Measurements from ENCODE around the gene TFDP1.

The TFDP1 gene

DNA sequence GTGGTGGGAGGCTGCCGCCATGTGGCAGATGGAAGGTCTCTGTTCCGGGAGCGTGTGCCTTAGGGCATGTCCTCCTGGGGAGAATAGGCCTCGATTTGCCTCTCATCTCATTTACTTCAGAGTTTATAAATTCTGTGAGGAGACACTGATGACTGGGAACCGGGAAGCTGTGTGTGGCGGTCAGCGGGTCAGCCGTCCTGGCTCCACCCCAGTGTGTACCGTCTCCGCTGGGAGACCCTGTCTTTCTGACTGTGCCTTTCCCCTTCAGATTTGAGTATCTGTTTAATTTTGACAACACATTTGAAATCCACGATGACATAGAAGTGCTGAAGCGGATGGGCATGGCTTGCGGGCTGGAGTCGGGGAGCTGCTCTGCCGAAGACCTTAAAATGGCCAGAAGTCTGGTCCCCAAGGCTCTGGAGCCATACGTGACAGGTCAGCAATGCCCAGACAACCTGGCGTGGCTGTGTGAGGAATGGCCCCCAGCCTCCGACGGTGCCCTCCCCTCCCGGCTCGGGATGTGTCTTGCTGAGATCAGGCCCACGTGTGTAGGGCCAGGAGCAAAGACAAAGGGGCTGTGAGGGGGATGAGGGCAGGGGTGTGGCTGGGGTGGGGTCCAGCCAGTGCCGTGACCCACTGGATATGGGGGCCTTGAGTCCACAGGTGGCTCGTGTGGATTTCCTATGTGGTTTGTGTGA, 51.9 kb downstream of the TFDP1 start:
- DNase-seq: no peak

DNA sequence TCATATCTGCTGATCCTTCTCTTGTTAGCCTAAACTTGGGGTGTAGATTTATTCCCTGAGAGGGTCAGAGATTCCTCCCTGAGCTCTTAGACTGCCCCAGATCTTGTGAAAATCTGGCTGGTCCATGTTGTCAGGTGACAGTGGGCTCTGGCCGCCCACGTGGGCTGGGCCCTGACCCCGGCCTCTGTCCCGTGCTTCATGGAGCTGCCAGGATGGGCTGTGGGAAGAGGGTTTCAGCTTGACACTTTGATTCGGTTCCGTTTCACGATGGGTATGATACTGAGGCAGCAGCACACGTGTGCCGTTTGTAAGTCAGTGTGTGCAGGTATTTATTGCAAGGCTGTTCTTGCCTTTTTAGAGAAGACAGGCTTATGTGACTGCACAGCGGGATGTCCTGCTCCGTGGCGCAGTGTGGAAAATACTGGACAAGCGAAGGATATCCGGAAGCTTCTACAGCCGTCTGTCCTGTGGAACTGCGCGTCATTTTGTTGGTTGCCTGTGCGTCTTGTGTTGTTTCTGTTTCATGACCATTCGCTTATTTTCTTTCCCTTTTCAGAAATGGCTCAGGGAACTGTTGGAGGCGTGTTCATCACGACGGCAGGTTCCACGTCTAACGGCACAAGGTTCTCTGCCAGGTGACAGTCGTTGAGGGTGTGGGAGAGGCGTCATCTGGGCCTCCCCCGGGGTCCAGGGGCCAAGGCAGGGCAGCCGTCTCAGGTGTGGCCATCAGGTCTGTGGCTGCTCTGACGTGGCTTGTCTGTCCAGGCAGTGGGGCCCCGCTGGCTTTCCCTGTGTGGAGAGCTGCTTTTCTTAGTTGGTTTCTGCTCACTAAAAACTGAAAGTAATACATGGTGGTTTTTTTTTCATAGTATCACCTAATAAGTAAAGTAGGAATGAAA, 53.0 kb downstream of the TFDP1 start:
- no peak for DNase-seq

DNA sequence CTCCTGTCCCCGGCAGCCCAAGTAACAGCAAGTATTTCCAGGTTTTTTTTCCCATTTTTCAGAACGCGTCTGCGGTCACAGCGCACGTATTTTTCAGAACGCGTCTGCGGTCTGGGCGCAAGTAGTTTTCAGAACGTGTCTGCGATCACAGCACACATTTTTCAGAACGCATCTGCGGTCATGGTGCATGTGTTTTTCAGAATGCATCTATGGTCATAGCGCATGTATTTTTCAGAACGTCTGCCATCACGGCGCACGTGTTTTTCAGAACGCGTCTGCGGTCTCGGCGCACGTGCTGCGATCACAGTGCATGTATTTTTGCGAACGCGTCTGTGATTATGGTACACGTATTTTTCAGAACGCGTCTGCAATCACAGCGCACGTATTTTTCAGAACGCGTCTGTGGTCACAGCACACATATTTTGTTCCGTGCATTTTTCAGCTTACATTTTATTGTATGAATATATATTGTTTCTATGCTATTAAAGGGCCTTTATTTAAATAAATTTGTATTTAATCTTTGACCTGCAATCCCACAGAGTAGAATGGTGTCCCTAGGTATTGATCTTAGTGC, 53.7 kb downstream of the TFDP1 start:
- no peak for DNase-seq

DNA sequence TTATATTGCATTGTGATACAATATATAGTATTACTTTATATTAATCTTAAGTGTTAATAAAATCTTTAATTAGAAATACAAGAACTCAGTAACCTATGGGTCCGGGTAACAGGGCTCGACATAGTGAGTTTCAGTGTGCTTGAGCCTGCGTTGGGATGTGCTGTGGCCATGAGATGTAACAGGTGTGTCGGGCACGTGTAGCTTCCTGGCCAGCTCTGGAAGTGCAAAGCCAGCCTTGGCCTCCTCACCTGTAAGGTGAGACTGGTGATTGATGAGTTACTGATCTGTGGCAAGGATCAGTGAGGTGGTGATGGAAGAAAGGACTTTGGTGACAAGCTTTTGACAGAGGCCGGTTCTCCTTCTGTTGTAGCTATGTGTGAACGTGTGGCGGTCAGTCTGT, 54.3 kb downstream of the TFDP1 start:
- no peak for DNase-seq

DNA sequence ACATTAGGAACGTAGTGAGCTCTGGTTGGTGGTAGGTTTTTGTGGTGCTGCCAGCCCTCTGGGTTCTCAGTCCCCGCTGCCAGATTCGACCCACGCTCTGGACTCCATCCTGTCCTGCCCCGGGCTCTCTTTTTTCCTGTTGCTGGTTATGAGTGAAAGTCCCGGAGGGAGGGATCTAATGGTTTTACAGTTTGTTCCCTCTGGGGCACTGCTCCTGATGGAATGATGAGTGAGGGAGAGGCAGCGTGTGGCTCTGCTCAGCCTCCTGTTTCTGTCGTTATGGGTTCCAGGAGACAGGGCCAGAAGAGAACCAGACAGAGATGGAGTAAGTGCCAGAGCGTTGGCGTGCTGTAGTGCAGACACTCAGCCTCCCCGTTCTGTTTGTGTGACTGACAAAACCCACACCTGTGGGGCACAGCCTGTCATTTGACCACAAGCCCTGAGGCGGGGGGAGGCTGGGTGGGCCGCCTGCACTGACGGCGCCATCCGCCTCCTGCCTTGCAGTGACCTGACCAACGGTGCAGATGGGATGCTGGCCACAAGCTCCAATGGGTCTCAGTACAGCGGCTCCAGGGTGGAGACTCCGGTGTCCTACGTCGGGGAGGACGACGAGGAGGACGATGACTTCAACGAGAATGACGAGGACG, 55.2 kb downstream of the TFDP1 start:
- DNase-seq: no peak

DNA sequence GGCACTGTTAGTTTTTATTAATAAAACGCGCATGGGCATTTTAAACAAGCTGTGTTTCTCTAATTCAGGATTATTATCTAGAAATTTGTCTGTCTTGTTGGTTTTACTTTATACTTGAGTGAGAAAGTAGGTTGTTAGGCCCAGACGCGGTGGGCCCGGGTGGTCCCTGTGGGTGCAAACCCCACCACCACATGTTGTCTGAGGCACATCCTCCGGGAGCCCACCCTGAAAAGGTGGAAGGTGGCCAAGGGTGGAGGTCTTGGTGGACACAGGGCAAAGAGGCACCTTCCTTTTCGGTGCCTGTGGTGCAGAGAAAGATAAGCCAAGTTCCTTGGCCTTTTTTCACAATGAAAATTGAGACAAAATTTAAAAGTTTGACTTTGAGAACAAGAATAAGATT, 56.9 kb downstream of the TFDP1 start:
- DNase-seq: no peak

DNA sequence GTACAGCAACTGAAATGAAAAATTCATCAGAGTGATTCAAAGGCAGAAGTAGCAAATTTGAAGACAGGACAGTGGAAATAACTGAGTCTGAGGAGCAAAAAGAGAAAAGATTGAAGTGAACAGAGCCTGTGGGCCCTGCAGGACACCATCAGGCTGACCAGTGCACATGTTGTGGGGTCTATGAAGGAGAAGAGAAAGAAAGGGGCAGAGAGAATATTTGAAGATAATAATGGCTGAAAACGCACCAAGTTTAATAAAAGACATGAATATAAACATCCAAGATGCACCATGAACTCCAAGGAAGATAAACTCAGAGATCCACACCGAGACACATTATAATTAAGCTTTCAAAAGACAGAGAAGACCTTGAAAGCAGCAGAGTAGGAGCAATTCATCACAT, 58.0 kb downstream of the TFDP1 start:
- no peak for DNase-seq

DNA sequence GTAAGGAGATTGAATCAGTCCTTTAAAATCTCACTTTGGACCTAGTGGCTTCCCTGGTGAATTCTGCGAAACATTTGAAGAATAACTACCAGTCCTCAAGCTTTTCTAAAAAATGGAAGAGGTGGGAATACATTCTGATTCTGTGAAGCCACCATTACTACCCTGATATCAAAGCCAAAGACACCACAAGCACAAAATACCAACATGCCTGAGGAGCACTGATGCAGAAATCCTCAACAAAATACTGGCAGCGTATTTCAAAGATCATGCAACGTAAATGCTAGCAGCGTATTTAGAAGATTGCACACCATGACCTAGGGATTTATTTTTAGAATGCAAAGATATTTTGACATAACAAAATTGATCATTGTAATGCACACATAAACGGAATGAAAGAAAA, 59.0 kb downstream of the TFDP1 start:
- no peak for DNase-seq

DNA sequence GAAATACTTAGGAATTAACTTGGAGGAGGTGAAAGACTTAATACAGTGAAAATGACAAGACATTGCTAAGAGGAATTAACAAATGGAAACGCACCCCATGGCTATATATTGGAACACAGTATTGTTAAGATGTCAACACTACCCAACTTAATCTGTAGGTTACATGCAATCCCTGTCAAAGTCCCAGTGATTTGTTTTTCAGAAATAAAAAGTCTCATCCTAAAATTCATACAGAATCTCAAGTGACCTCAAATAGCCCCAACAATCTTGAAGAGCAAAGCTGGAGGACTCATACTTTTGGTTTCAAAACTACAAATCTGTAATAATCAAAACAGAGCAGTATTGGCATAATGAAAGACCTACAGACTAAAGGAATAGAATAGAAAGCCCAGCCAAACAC, 60.2 kb downstream of the TFDP1 start:
- DNase-seq: no peak

DNA sequence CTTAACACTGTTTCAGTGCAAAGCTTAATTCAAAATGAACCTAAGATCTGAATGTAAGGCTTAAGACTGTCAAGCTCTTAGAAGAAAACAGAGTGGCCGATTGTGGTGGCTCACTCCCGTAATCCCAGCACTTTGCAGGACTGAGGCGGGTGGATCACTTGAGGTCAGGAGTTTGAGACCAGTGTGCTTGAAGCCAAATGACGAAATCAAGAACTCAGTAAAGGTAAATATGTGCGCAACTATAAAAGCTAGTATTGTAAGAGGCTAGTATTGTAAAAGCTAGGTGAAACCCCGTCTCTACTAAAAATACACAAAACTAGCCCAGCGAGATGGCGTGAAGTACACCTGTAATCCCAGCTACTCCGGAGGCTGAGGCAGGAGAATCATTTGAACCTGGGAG, 60.8 kb downstream of the TFDP1 start:
- no peak for DNase-seq

DNA sequence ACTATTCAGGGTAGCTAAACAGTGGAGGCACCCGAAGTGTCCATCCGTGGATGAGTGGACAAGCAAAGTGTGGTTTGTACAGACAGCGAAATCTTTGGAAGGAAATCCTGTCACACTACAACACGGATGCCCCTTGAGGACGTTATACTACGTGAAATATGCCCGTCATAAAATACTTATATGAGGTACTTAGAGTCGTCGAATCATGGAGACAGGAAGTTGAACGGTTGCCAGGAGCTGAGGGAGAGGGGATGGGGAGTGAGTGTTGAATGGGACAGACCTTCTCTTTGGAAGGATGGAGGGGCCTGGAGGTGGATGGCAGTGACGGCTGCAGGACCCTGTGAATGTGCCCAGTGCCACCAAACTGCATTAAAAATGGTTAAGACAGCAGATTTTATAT, 61.8 kb downstream of the TFDP1 start:
- no peak for DNase-seq

DNA sequence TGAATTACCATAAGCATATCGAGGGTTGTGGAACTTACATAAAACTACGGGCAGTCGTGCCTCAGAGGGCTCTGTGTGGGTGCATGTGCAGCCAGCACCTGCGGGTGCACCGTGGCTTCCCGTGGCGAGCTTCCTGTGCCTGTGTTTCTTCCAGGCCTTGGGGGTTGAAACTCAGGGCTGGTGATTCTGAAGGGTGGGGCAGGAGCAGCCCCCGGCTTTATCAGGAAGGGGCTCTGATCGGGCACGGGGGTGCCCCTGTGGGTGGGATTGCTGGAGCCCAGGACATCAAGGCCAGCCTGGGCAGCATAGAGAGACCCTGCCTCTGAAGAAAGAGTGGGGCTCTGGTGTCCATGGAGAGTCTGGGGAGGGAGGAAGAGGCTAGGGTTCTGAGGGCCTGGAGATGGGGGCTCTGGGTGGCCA, 62.4 kb downstream of the TFDP1 start:
- DNase-seq: no peak

DNA sequence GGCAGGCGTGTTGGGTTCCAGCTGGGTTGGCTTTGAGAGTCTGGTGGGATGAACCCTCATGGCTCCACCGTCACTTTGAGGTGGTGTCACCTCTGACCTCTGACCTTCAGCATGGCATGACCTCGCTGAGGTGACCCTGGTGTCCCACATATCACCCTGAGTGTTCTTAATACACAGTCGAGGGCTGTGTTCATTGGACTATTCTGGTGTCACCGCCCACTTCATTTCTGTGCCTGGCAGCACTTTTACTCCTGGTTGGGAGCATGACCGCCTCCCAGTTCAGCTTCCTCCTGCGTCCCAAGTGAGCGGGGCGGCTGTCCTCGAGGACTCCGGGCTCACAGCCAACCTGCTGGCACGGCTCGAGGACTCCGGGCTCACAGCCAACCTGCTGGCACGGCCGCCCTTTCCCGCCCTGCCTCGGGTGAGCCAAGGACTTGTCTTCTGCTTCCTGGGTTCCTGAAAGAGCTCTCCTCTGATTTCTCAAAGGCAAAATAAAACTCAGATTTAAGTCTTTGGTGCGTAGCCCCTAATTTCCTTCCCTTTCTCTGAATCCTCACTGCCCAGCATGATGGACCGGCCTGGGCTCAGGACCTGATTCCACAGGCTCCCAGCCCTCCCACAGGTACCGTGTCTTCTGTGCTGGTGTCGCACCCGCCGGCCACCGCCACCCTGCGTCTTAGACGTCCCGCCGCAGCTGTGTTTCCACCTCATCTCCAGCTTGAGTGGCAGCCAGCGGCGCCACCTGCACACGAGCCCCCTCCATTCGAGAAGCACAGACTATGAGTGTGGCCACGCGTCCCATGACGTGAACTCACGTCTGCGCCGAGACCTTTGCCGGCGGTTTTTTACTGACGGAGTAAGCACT, 63.0 kb downstream of the TFDP1 start:
- DNase-seq: peak; percentile 73

DNA sequence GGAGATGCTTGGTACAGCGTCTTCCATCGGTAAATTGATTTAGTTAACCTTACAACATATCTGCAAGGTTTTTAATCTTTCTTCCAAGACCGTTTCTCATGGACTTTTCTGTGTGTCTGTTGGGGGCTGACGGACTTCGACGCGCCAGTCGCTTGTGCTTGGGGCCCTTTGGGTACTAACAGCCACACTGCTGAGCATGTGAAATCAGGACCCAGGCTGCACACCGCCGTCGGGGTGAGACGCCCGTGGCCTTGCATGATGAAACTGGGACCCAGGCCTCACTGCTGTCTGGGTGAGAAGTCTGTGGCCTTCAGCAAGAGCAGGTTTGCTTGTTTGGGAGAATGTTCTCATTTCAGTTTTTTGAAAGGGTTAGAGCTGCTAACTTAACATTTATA, 63.7 kb downstream of the TFDP1 start:
- no peak for DNase-seq

DNA sequence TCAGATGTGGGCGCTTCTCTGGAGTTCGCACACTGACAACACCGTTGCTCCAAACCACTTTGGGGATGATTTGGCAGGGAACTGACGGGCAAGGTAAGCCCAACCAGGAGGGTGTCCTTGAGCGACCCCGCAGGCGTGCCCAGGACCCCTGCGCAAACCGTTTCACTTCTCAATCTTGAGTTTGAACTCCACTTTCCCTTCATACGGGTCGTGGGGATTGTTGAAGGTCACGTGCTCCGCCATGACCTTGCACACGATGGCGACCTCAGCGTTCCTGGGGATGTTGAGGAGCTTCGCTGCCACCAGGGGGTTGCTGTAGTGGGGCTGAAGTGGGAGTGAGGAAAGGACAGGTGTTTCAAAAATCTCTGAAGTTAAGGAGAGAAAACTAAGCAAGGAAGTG, 64.7 kb downstream of the TFDP1 start:
- DNase-seq: no peak

DNA sequence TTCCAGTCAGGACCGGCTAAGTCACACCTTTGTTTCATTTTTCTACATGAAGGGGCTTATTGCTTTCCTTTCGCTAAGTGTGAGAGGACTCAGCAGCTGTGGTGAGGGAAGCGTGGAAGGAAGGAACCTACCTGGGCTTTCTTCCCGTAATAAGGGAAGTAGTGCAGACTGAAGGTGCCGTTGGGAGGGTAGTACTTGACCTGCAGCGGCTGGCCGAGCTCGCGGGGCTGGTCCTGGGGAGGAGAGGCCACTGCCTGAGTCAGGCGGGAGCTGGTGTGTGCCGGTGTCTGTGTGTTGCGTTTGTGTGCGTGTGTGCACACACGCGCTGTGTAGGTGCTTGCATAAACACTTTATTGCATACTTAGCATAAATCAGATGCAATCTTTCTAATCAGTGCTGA, 65.7 kb downstream of the TFDP1 start:
- DNase-seq: no peak

DNA sequence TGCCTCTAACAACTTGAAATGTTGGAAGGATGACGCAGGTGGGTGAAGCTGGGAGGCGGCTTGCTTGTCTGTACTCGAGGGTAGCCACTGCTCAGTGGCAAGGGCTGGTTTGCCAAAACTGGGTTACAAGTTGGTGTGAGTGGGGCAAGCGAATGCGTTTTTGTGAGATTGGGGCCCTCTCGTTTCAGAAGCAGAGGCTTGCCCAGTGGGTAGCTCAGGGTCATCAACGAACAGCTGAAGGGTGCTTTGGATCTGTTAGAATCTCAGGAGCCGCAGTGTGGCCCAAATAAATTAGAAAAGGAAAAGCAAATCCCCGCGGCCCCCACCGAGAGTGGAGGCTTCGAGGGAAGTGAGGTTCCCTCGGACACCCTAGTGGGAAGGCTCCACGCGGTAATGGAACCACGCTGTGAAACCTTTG, 66.2 kb downstream of the TFDP1 start:
- DNase-seq: no peak

DNA sequence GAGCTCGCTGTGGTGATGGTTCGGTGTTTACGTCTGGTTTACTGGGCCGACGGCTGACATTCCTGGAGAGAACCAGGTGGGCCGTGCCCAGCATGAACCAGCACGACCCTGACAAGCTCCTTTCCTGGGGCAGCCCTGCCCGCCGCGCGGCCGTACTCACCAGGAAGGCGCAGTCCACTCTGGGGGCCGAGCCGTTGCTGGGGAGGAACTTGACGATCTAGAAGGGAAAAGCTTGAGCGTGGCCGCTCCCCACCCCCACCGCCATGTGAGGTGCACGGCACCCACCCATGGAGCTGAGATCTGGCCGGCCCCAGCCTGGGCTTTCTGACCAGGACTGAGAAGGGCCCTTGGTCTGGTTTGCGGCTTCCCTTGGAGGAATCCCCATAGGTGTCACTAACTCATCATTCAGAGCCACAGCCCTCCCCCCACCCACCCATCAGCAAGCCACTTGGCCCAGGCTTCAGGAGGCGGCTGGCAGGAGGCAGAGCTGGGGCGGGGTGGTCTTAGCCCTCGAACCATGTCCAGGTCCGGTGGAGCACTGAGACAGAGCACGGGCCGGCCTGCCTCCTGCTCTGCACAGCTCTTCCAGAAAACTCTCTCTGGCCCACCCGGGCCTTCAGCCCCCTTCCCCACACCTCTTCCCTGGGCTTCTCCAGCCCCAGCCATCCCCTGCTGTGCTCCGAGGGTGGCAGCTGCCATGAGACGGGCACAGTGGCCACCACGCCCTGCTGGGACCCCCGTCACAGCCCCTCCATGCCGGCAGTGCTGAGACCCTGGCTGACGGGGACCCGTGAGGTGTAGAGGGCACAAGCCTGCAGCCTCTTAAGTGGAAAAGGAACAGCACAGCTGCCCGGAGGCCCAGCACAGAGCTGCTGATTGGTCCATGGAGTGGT, 67.2 kb downstream of the TFDP1 start:
- no peak for DNase-seq

DNA sequence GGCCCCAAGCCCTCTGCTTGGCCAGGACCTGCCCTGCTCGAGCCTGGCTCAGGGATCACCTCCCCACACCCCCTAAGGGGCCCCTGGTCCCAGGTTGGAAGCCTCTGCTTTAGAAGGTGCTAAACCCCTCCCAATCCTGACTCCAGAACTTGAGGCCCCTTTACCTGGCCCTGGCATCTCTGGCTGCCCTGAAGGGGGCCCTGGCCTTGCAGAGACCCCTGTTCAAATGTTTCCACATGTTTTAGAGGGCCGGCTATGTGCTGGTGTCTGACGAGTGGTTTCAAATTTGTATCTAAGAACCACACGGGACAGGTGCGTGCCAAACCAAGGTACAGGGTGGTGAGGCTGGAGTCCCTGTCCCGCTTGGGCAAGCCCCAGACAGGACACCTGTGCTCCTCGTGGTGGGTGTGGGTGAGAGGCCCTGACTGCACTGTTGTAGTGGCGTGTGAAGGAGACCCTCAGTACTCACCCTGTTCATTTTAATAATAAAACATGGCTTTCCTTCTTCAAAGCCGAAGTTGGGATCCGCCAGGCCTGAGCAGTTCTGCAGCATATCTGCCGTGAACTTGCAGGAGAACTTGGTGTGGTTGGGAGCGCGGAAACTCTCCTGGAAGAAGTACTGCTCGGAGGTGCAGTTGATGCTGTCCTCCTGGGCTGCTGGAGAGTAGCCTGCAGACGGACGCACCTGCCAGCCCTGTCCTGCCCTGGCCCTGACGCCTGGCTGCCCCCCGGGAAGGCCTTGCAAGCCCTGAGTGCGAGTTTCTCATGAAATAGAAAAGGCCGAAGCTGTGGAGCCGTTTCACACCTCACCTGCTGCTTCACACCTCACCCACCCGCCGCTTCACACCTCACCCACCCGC, 68.1 kb downstream of the TFDP1 start:
- no peak for DNase-seq
